GM23248 (cell line): ENCODE data around the gene CCL18. TPM values are rescaled to one million over a fixed set of nuclear protein-coding genes. Genes with fewer than 3 reads are reported as not detected.

ENCODE experiments used
- DNase-seq: peaks from one replicate; pipeline ENCODE4 v3.0.0-alpha.2; 2015
- H2AFZ ChIP-seq: fragments of 200-600 bp; sonication (generic); 2 replicates; pipeline ENCODE4 v1.6.1; 2016; ENCODE audit warnings: antibody characterized with exemption
- H3F3A ChIP-seq: fragments of 200-600 bp; sonication (generic); 2 replicates; pipeline ENCODE4 v1.6.1; 2016; ENCODE audit warnings: mild to moderate bottlenecking, antibody characterized with exemption, mixed run types; ENCODE audit not compliant: insufficient read depth
- H3K27ac ChIP-seq: fragments of 200-600 bp; sonication (generic); 2 replicates; pipeline ENCODE4 v1.5.1; 2016; ENCODE audit warnings: mild to moderate bottlenecking
- H3K27me3 ChIP-seq: fragments of 200-600 bp; sonication (generic); replicated peaks from 2 replicates; pipeline ENCODE4 v1.6.1; 2016; ENCODE audit warnings: mild to moderate bottlenecking; ENCODE audit not compliant: insufficient read depth
- H3K36me3 ChIP-seq: fragments of 200-600 bp; sonication (generic); 2 replicates; pipeline ENCODE4 v1.6.1; 2016; ENCODE audit warnings: low read depth, mild to moderate bottlenecking
- H3K4me1 ChIP-seq: fragments of 200-600 bp; sonication (generic); 2 replicates; pipeline ENCODE4 v1.6.1; 2016; ENCODE audit warnings: mild to moderate bottlenecking; ENCODE audit not compliant: insufficient read depth
- H3K4me2 ChIP-seq: fragments of 200-600 bp; sonication (generic); one replicate; pipeline ENCODE4 v1.6.1; 2016; ENCODE audit warnings: mild to moderate bottlenecking; ENCODE audit not compliant: unreplicated experiment
- H3K4me3 ChIP-seq: fragments of 200-600 bp; sonication (generic); 2 replicates; pipeline ENCODE4 v1.5.1; 2016; ENCODE audit warnings: mild to moderate bottlenecking
- H3K79me2 ChIP-seq: fragments of 200-600 bp; sonication (generic); 2 replicates; pipeline ENCODE4 v1.6.1; 2016; ENCODE audit warnings: mild to moderate bottlenecking; ENCODE audit not compliant: insufficient read depth
- H3K9ac ChIP-seq: fragments of 200-600 bp; sonication (generic); 2 replicates; pipeline ENCODE4 v1.6.1; 2016; ENCODE audit warnings: mild to moderate bottlenecking
- H3K9me2 ChIP-seq: fragments of 200-600 bp; sonication (generic); 2 replicates; pipeline ENCODE4 v1.6.1; 2016; ENCODE audit warnings: mixed run types, mild to moderate bottlenecking, moderate library complexity; ENCODE audit not compliant: insufficient read depth
- H3K9me3 ChIP-seq: fragments of 200-600 bp; sonication (generic); one replicate; pipeline ENCODE4 v1.6.1; 2017; ENCODE audit warnings: low read depth
- H4K20me1 ChIP-seq: fragments of 200-600 bp; sonication (generic); 2 replicates; pipeline ENCODE4 v1.6.0; 2016; ENCODE audit not compliant: insufficient read depth
- EZH2 ChIP-seq: fragments of 200-600 bp; sonication (generic); IDR thresholded peaks from 2 replicates; pipeline ENCODE4 v1.6.1; 2018; ENCODE audit warnings: antibody characterized with exemption, mild to moderate bottlenecking; ENCODE audit not compliant: insufficient read depth, poor library complexity, severe bottlenecking
- EZH2phosphoT487 ChIP-seq: fragments of 200-600 bp; sonication (generic); IDR thresholded peaks from 2 replicates; pipeline ENCODE4 v1.6.1; 2018; ENCODE audit warnings: antibody characterized with exemption, moderate library complexity, mild to moderate bottlenecking, low read depth; ENCODE audit not compliant: insufficient read depth
- WGBS, 2 experiments: methylation state at CpG; one replicate each; pipeline ENCODE4 v1.1.6; 2015 to 2017; ENCODE audit warnings: low lambda C conversion rate in 2 of 2, low coverage in 1 of 2; ENCODE audit errors: missing lambda C conversion rate in 2 of 2; 5-methylcytosine and 5-hydroxymethylcytosine counted together
- in situ Hi-C: fragments of 300-500 bp; cut with MboI; formaldehyde crosslinking; loops from 2 replicates; pipeline ENCODE4 v1.15.0; 2020
- polyA plus RNA-seq: library from polyadenylated mRNA; unstranded; fragments of >200 nt; fragmentation: Nextera tagmentation; extraction: Ambion mirVana; gene quantifications from 2 replicates; pipeline ENCODE4 v1.2.1, GENCODE V29; 2016
- total RNA-seq: library from RNA; depleted of rRNA; stranded (reverse); fragments of >200 nt; shearing (Covaris generic); gene quantifications from 2 replicates; pipeline ENCODE4 v1.2.3, GENCODE V29; 2014

Gene CCL18
- total and polyA plus RNA-seq, 2 experiments from 2014 or later: not detected

- Histone ChIP-seq H3K4me2 (no peak overlapping the region), H3K79me2 (no peaks in the 10 kb centered on the region), H3F3A (no peaks in the 10 kb centered on the region), H2AFZ (no peak overlapping the region), H3K36me3 (no peaks in the 10 kb centered on the region), H3K9me3 (no peaks in the 10 kb centered on the region), H3K27me3 (no peaks in the 10 kb centered on the region), H4K20me1 (no peaks in the 10 kb centered on the region), H3K27ac (no peak overlapping the region), H3K4me1 (no peaks in the 10 kb centered on the region), H3K9ac (no peak overlapping the region), H3K4me3 (no peak overlapping the region), H3K9me2 (no peaks in the 10 kb centered on the region)
- in situ Hi-C loops: no loop called here
- TF ChIP-seq EZH2: no peak
- no peak for TF ChIP-seq EZH2phosphoT487
- 53 to 56% methylated on average over 2 of the region's 2 CpGs for WGBS, 2 experiments
- no peak for DNase-seq
These were observed 44.6 kb upstream of the CCL18 start for GRCh38 chr17:36019423-36019822.

- Histone ChIP-seq H3K79me2 (no peaks in the 10 kb centered on the region), H3K4me2 (no peak overlapping the region), H3K27ac (no peak overlapping the region), H4K20me1 (no peaks in the 10 kb centered on the region), H2AFZ (no peak overlapping the region), H3K4me3 (no peak overlapping the region), H3K4me1 (no peaks in the 10 kb centered on the region), H3K27me3 (no peaks in the 10 kb centered on the region), H3K9ac (no peak overlapping the region), H3K9me3 (no peaks in the 10 kb centered on the region), H3K36me3 (no peaks in the 10 kb centered on the region), H3K9me2 (no peaks in the 10 kb centered on the region), H3F3A (no peaks in the 10 kb centered on the region)
- in situ Hi-C loops: no loop called here
- TF ChIP-seq EZH2phosphoT487: no peak
- no peak for TF ChIP-seq EZH2
- no peak for DNase-seq
- WGBS, 2 experiments: 35 to 36% methylated on average over 6 of the region's 6 CpGs
These were observed 39.8 kb upstream of the CCL18 start for GRCh38 chr17:36024106-36024869.

- no peak for DNase-seq
- no peak for TF ChIP-seq EZH2
- no peaks in the 10 kb centered on the region for H3K79me2 ChIP-seq
- H3K9me2 ChIP-seq: no peaks in the 10 kb centered on the region
- H2AFZ ChIP-seq: no peak overlapping the region
- no peaks in the 10 kb centered on the region for H3K9me3 ChIP-seq
- 10 to 11% methylated on average over 4 of the region's 4 CpGs for WGBS, 2 experiments
- in situ Hi-C loops: no loop called here
- no peaks in the 10 kb centered on the region for H3F3A ChIP-seq
- H3K4me1 ChIP-seq: no peaks in the 10 kb centered on the region
- H3K27me3 ChIP-seq: no peaks in the 10 kb centered on the region
- no peak overlapping the region for H3K4me2 ChIP-seq
- H3K36me3 ChIP-seq: no peaks in the 10 kb centered on the region
- H3K9ac ChIP-seq: no peak overlapping the region
- H3K4me3 ChIP-seq: no peak overlapping the region
- H3K27ac ChIP-seq: no peak overlapping the region
- no peaks in the 10 kb centered on the region for H4K20me1 ChIP-seq
These were observed 36.3 kb upstream of the CCL18 start for GRCh38 chr17:36027761-36028160.

- Histone ChIP-seq H4K20me1 (no peaks in the 10 kb centered on the region), H3K36me3 (no peaks in the 10 kb centered on the region), H2AFZ (no peak overlapping the region), H3K4me3 (no peak overlapping the region), H3K27me3 (no peaks in the 10 kb centered on the region; the same call in 1 of the 2 replicates), H3K9me3 (no peaks in the 10 kb centered on the region), H3K4me2 (no peak overlapping the region), H3K79me2 (no peaks in the 10 kb centered on the region), H3K9me2 (no peaks in the 10 kb centered on the region), H3K27ac (no peak overlapping the region), H3K9ac (no peak overlapping the region), H3K4me1 (no peaks in the 10 kb centered on the region), H3F3A (no peaks in the 10 kb centered on the region)
- in situ Hi-C loops: no loop called here
- no peak for DNase-seq
- whole genome bisulfite sequencing, 2 experiments: 33 to 46% methylated on average over 1 of the region's 1 CpG
- TF ChIP-seq EZH2 (no peak), EZH2phosphoT487 (no peak)
These were observed 33.1 kb upstream of the CCL18 start for GRCh38 chr17:36030956-36031355.
